HPDE6-E6E7 (cell line): Measurements from ENCODE around the gene CYP4B1.
"Not testable (repeated sequence)": the region's sequence is repeated elsewhere in the genome, so short reads cannot be mapped to it uniquely, and the experiment has no call there.

Experiments
- DNase-seq: peaks from one replicate; pipeline ENCODE4 v3.0.0; 2011; ENCODE audit warnings: missing footprints; ENCODE audit errors: extremely low spot score

CYP4B1 gene

DNA sequence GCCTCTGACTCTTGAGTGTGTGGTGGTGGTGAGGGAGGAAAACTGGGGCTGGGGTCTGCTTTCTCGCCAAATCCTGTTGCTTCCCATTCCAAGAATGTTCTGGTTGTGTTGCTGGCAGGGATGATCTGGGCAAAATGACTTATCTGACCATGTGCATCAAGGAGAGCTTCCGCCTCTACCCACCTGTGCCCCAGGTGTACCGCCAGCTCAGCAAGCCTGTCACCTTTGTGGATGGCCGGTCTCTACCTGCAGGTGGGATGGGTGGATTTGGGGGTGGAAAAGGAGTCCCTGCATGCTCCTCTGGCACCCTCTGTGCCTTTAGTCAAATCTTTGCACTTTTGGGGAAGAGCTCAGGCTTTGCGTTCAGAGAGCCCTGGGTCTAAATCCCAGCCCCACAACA lies 18.1 kb downstream of the CYP4B1 start:
- no peak for DNase-seq

DNA sequence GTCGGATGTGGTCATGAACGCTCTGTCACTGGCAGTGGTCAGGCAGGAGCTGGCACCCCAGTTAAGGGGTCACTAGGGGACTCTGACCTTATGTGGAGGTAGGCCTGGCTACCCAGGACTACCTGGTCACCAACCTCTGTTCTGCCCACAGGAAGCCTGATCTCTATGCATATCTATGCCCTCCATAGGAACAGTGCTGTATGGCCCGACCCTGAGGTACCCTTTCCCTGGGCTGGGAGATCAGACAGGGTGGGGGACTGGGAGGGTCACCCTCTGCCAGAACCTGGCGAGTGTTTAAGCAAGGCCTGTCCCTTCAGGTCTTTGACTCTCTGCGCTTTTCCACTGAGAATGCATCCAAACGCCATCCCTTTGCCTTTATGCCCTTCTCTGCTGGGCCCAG lies 19.0 kb downstream of the CYP4B1 start:
- no peak for DNase-seq

DNA sequence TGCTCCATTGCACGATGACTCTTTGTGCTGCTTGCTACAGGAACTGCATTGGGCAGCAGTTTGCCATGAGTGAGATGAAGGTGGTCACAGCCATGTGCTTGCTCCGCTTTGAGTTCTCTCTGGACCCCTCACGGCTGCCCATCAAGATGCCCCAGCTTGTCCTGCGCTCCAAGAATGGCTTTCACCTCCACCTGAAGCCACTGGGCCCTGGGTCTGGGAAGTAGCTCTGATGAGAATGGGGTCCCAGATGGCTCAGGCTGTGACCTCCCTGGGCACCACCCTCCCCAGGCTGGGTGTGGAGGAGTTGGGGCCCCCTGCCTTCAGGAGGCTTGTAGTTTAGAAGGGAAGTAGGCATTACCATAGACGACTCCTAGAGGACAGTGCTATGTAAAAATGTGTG lies 19.7 kb downstream of the CYP4B1 start:
- no peak for DNase-seq

DNA sequence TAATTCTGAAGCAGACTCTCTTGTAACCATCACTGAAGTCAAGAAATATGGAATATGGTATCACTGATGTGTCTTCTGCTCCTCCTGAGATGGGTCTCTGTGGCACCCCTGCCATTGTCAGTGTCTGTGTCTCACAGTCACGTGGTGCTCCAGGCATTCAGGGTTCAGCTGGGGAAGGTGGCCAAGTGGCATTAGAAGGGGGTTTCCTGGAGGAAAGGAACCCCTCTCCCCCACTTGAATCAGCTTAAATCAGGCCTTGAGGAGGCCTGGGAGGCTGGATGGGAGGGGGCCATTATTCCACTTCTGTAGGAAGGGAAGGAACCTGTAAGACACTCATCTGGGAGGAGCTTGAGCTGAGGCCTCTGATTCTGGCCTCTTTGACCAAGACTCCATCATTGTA lies 20.5 kb downstream of the CYP4B1 start:
- DNase-seq: no peak

DNA sequence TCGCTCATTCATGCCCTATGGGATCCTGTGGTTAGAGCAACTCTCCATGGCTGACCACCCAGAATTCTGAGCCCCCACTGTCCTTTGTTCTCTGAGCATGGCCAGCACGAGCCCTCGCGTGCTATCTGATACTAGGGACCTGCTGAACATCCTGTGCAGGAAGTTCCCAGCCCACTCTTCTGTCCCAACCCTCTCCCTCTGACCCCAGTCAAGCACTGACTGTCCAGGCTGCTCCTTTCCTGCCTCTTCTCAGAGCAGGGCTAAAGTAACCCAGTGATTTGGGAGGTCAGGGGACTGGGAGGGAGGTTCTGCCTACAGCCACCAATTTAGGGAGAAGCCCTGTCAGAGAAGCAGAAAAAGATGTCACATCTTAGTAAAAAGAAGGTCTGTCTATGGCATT lies 21.2 kb downstream of the CYP4B1 start:
- DNase-seq: no peak

DNA sequence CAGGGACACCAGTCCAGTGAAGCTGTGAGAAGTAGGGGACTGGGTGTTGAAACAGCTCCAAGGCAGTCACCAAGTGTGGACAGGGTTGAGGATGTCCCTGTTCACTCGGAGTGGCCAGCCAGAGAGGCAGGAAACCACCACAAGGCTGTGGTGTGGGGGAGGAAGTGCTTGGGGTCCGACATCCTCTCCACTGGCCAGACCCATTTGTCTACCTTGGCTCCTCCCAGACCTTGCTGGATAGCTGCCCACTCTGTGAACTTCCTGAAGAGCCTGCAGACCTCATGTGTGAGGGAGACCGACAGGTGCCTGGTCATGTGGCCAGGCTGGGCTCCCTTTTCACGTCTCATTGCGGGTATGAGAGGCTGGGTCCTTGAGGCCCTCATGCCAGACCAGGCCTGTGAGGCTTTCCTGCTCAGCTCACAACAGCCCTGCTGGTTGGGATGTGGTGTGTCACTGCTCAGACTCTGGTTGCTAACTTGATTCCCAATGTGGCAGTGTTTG lies 21.8 kb downstream of the CYP4B1 start:
- DNase-seq: no peak

DNA sequence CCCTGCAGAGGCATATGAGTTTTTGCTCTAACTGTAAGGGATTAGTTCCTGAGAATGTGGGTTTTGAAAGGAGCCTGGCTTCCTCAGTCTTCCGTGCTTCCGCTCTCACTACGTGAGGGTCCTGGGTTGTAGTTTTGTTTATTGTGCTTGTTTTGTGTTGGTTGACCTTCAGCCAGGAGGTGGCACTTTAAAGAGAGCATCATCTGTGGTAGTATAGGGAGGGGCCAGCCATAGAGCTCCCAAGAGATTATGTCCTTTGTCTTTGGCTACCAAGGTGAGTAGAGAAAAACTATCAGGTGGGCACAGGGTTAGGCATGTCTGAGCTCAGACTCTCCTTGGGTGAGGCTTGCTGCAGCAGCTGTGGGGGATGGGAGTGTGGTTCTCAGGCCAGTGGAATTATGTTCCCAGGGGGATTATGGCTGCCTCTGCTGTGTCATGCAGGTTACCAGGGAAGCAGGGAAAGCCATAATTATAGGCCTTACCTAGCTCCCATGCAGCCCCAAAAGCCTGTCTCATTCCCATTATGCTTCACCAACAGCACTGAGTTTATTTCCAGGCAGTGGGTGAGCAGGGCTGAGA lies 23.5 kb downstream of the CYP4B1 start:
- no peak for DNase-seq

DNA sequence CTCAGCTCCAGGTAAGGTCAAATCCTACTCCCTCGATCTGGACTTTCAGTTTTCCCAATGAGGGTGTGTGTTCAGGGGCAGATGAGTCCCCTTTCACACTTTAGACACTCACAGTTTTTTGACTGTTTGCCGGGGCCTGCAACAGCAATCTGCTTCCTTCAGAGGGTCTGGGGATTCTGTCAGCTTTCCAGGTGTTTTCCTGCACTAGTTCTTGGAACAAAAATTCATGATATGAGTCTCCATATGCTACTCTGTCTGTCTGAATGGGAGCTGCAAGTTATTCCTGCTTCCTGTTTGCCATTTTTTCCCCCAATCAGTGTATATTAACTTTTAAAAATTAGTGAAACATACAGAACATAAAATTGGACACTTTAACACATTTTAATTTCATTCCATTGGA lies 24.3 kb downstream of the CYP4B1 start:
- no peak for DNase-seq

DNA sequence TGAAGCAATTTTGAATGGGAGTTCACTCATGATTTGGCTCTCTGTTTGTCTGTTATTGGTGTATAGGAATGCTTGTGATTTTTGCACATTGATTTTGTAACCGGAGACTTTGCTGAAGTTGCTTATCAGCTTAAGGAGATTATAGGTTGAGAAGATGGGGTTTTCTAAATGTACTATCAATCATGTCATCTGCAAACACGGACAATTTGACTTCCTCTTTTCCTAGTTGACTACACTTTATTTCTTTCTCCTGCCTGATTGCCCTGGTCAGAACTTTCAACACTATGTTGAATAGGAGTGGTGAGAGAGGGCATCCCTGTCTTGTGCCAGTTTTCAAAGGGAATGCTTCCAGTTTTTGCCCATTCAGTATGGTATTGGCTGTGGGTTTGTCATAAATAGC lies 28.0 kb downstream of the CYP4B1 start:
- DNase-seq: not testable (repeated sequence)

DNA sequence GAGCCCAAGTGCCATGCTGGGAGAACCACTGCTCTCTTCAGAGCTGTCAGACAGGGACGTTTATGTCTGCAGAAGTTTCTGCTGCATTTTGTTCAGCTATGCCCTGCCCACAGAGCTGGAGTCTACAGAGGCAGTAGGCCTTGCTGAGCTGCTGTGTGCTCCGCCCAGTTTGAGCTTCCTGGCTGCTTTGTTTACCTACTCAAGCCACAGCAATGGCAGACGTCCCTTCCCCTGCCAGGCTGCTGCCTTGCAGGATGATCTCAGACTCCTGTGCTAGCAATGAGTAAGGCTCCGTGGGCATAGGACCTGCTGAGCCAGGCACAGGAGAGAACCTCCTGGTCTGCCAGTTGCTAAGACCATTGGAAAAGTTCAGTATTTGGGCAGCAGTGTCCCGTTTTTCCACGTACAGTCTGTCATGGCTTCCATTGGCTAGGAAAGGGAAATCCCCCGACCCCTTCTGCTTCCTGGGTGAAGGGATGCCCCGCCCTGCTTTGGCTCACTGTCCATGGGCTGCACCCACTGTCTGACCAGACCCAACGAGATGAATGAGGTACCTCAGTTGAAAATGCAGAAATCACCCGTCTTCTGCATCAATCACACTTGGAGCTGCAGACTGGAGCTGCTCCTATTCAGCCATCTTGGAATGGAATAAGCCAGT lies 31.9 kb downstream of the CYP4B1 start:
- DNase-seq: no peak

DNA sequence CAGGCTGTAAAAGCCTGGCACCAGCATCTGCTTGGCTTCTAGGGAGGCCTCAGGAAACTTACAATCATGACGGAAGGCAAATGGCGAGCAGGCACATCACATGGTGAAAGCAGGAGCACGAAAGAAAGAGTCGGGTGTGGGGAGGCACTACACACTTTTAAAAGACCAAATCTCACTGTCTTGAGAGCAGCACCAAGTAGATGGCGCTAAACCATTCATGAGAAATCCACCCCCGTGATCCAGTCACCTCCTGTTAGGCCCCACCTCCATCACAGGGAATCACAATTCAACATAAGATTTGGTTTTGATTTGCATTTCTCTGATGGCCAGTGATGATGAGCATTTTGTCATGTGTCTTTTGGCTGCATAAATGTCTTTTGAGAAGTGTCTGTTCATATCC lies 36.6 kb downstream of the CYP4B1 start:
- not testable (repeated sequence) for DNase-seq

DNA sequence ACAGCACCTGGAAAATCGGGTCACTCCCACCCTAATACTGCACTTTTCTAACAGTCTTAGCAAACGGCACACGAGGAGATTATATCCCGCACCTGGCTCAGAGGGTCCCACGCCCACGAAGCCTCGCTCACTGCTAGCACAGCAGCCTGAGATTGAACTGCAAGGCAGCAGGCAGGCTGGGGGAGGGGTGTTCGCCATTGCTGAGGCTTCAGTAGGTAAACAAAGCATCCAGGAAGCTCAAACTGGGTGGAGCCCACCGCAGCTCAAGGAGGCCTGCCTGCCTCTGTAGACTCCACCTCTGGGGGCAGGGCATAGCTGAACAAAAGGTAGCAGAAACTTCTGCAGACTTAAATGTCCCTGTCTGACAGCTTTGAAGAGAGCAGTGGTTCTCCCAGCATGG lies 47.5 kb downstream of the CYP4B1 start:
- not testable (repeated sequence) for DNase-seq

DNA sequence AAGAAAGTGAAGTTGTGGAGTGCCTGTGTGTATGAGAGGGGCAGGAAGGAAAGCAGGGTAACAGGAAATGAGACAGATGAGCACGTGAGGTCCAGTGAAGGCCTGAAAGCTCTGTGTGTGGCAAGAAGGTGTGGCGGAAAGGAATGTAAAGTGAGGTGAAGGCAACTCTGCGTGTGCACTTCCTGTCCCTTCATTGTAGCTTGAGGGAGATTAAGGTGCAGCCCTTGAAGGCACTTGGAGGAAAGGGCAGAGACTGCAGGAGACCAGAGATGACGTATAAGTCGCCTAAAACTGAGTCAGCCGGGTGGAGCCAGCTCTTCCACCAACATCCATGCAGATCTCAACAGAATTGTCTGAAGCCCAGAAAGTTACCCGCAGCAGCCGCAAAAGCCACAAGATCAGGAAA lies 58.8 kb downstream of the CYP4B1 start:
- DNase-seq: peak; percentile 8

DNA sequence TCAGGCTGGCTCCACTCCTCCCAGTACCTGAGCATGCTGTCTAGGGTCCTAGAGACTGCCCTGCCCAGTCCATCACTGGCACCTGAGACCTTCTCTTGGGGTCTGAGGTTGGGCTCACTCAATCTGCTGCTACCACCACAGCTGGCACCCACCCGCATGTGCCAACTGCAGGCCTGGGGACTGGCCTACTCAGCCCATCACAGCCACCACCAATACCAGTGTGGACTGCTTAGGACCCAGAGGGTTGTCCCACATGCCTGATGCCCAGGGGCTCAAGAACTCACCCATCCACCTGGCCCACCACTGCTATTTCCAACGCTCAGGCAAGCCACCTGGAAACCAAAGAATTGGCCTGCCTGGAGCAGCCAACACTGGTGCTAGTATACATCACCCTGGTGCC lies 63.5 kb downstream of the CYP4B1 start:
- no peak for DNase-seq
